GM12878 (cell line): Measurements from ENCODE around the gene ECT2L.

ENCODE experiments used
- CBX3 ChIP-seq: fragments of 200-600 bp; sonication (generic); IDR thresholded peaks from 2 replicates; pipeline ENCODE4 v1.6.1; 2016; ENCODE audit warnings: low read depth, borderline replicate concordance
- CHD2 ChIP-seq: IDR thresholded peaks from 2 replicates; pipeline ENCODE4 v1.6.1; 2011; ENCODE audit warnings: low read depth, low read length, improper control_type of control experiment, borderline replicate concordance
- CHD4 ChIP-seq: fragments of 200-600 bp; sonication (generic); IDR thresholded peaks from 2 replicates; pipeline ENCODE4 v1.6.1; 2016; ENCODE audit warnings: mild to moderate bottlenecking
- CTCF ChIP-seq, 3 experiments: IDR thresholded peaks in 2 of 3; conservative IDR thresholded peaks in 1 of 3; 2 replicates each; pipeline ENCODE4 v1.5.1; 2011; ENCODE audit warnings: low read depth in 3 of 3, low read length in 3 of 3, mild to moderate bottlenecking in 3 of 3, control low read depth in 2 of 3, moderate library complexity in 2 of 3, inconsistent platforms in 1 of 3, mixed read lengths in 1 of 3; ENCODE audit not compliant: control insufficient read depth in 2 of 3, insufficient read depth in 1 of 3; ENCODE audit errors: extremely low read depth in 1 of 3
- EP300 ChIP-seq, 2 experiments: fragments of 150-350 bp in 1 of 2; IDR thresholded peaks; 2 replicates each; pipeline ENCODE4 v1.6.1; 2011 to 2012; ENCODE audit warnings: low read depth in 2 of 2, low read length in 2 of 2, borderline replicate concordance in 1 of 2, improper control_type of control experiment in 1 of 2, inconsistent platforms in 1 of 2; ENCODE audit not compliant: control insufficient read depth in 1 of 2
- ETV6 ChIP-seq, 2 experiments: fragments of 450-650 bp in 1 of 2; IDR thresholded peaks in 1 of 2; conservative IDR thresholded peaks in 1 of 2; 2 replicates each; pipeline ENCODE4 v1.6.1; 2014; ENCODE audit warnings: antibody characterized with exemption in 1 of 2, borderline replicate concordance in 1 of 2, low read depth in 1 of 2, mild to moderate bottlenecking in 1 of 2, moderate library complexity in 1 of 2
- MYC ChIP-seq: IDR thresholded peaks from 2 replicates; pipeline ENCODE4 v1.6.1; 2011; ENCODE audit warnings: mild to moderate bottlenecking, low read length, moderate library complexity, inconsistent platforms; ENCODE audit not compliant: insufficient read depth, insufficient replicate concordance, insufficient read length, severe bottlenecking
- PBX3 ChIP-seq: IDR thresholded peaks from 2 replicates; pipeline ENCODE4 v1.6.1; 2011; ENCODE audit warnings: mild to moderate bottlenecking, low read depth, low read length, moderate library complexity; ENCODE audit not compliant: insufficient replicate concordance
- POLR2A ChIP-seq: IDR thresholded peaks from 2 replicates; pipeline ENCODE4 v1.6.1; 2011; ENCODE audit warnings: low read depth, mild to moderate bottlenecking, low read length
- POLR2AphosphoS5 ChIP-seq: IDR thresholded peaks from 2 replicates; pipeline ENCODE4 v1.6.1; 2011; ENCODE audit warnings: mild to moderate bottlenecking, low read length, inconsistent platforms
- RAD51 ChIP-seq: fragments of 450-650 bp; IDR thresholded peaks from 2 replicates; pipeline ENCODE4 v1.6.1; 2016; ENCODE audit warnings: moderate library complexity, mild to moderate bottlenecking, inconsistent platforms
- TAF1 ChIP-seq: IDR thresholded peaks from 2 replicates; pipeline ENCODE4 v1.6.1; 2011; ENCODE audit warnings: mild to moderate bottlenecking, low read depth, low read length, borderline replicate concordance

- TF ChIP-seq CTCF (IDR thresholded peaks at IDR 0.05 in 2 of 3, conservative IDR thresholded peaks at IDR 0.05 in 1 of 3; ENCODE audit: control insufficient read depth in 2 of 3, extremely low read depth in 1 of 3, insufficient read depth in 1 of 3, low read depth in 3 of 3, low read length in 3 of 3) = no peak
- no peak for TF ChIP-seq PBX3
- no peak for TF ChIP-seq POLR2A
- TF ChIP-seq CHD2 = no peak
- TF ChIP-seq TAF1 = no peak
- TF ChIP-seq ETV6 (conservative IDR thresholded peaks at IDR 0.05 in 1 of 2, IDR thresholded peaks at IDR 0.05 in 1 of 2; ENCODE audit: borderline replicate concordance in 1 of 2, low read depth in 1 of 2) = no peak
- no peak for TF ChIP-seq POLR2AphosphoS5
- TF ChIP-seq RAD51 = no peak
- no peak for TF ChIP-seq EP300 (IDR thresholded peaks at IDR 0.05; ENCODE audit: borderline replicate concordance in 1 of 2, control insufficient read depth in 1 of 2, low read depth in 2 of 2, low read length in 2 of 2)
- TF ChIP-seq CHD4 = no peak
- no peak for TF ChIP-seq MYC
- TF ChIP-seq CBX3 = no peak
Observed at GRCh38 chr6:138778331-138778730, 17.6 kb upstream of the ECT2L start.
